ENCODE measurements around the gene ANOS1. TPM values are rescaled to one million over a fixed set of nuclear protein-coding genes. Genes with fewer than 3 reads are reported as not detected.
"Not testable (repeated sequence)": the region's sequence is repeated elsewhere in the genome, so short reads cannot be mapped to it uniquely, and the experiment has no call there.

The ANOS1 gene
- total RNA-seq, 1 donor from 2014 or later: 0.04 TPM

- no peak for ATAC-seq (ENCODE audit: low read depth)
- Mint-ChIP-seq H3K36me3 (ENCODE audit: low read depth) (no peaks in the 10 kb centered on the region), H3K9me3 (no peaks in the 10 kb centered on the region), H3K4me1 (no peaks in the 10 kb centered on the region), H3K27me3 (no peaks in the 10 kb centered on the region), H3K4me3 (no peak overlapping the region), H3K27ac (no peak overlapping the region)
- CTCF ChIA-PET: no interaction called here
- no peak for DNase-seq
- POLR2A ChIA-PET: no interaction called here
- no peak for TF ChIP-seq CTCF (IDR thresholded peaks at IDR 0.05)
- intact Hi-C loops (cut with micrococcal nuclease): no loop called here
These were observed 227.5 kb downstream of the ANOS1 start for GRCh38 chrX:8504451-8504850.

GRCh38 chrX:8502101-8502500 is 229.8 kb downstream of the ANOS1 start:
- intact Hi-C loops (cut with micrococcal nuclease); H3K27me3 Mint-ChIP-seq; POLR2A ChIA-PET: not testable (repeated sequence)

GRCh38 chrX:8500203-8500602 is 231.7 kb downstream of the ANOS1 start:
- DNase-seq: no peak
- no peak for TF ChIP-seq CTCF (IDR thresholded peaks at IDR 0.05)
- H3K4me3 Mint-ChIP-seq: no peak overlapping the region
- no peak for ATAC-seq (ENCODE audit: low read depth)
- intact Hi-C loops (cut with micrococcal nuclease): no loop called here
- CTCF ChIA-PET: no interaction called here
- POLR2A ChIA-PET: no interaction called here
- no peaks in the 10 kb centered on the region for H3K36me3 Mint-ChIP-seq (ENCODE audit: low read depth)
- no peaks in the 10 kb centered on the region for H3K9me3 Mint-ChIP-seq
- H3K4me1 Mint-ChIP-seq: no peaks in the 10 kb centered on the region
- no peak overlapping the region for H3K27ac Mint-ChIP-seq
- no peaks in the 10 kb centered on the region for H3K27me3 Mint-ChIP-seq

More at GRCh38 chrX:8502101-8502500, 229.8 kb downstream of the ANOS1 start:
- H3K27ac Mint-ChIP-seq; ATAC-seq (ENCODE audit: low read depth); CTCF ChIA-PET; H3K9me3 Mint-ChIP-seq; DNase-seq; H3K4me1 Mint-ChIP-seq; H3K4me3 Mint-ChIP-seq; H3K36me3 Mint-ChIP-seq (ENCODE audit: low read depth): not testable (repeated sequence)

- H3K9me3 Mint-ChIP-seq; H3K4me1 Mint-ChIP-seq; ATAC-seq (ENCODE audit: low read depth); POLR2A ChIA-PET; H3K27ac Mint-ChIP-seq; H3K27me3 Mint-ChIP-seq; H3K36me3 Mint-ChIP-seq (ENCODE audit: low read depth); DNase-seq; H3K4me3 Mint-ChIP-seq; CTCF ChIA-PET; intact Hi-C loops (cut with micrococcal nuclease): not testable (repeated sequence)
These were observed 236.9 kb downstream of the ANOS1 start for GRCh38 chrX:8495036-8495435.

DNA sequence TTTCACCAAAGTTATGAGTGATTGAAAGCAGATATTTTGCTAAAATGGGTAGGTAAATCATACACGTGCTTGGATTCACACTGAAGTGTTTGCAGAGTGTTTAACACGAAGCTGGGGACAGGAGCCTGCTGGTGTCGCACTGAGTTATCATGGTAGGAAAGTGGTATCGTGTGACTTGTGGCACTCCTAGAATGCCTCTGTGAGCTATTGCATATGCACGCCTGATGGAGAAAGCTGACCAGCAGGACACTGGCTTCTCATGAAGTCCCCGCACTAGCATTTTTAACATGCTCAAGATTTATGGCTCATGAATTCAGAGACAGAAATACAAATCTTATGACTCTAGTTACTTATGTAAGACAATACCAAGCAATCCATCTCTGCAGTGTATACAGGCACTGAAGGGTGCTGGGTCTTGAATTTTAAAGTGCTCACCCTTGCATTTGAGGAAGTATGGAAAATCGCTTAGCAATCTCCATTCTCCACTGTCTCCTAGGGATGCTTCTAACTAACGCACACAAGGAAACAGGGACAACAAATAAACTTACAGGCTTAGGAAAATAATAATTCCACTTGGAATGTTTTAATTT is 247.5 kb downstream of the ANOS1 start:
- CTCF ChIA-PET: no interaction called here
- ATAC-seq (ENCODE audit: low read depth): no peak
- Mint-ChIP-seq H3K4me1 (no peaks in the 10 kb centered on the region), H3K36me3 (ENCODE audit: low read depth) (no peaks in the 10 kb centered on the region), H3K4me3 (no peak overlapping the region), H3K27ac (no peak overlapping the region), H3K9me3 (peaks cover 3% of the 10 kb centered on the region), H3K27me3 (no peaks in the 10 kb centered on the region)
- POLR2A ChIA-PET: no interaction called here
- no peak for TF ChIP-seq CTCF (IDR thresholded peaks at IDR 0.05)
- intact Hi-C loops (cut with micrococcal nuclease): no loop called here
- no peak for DNase-seq

Other genes with a start within 250 kb of the ANOS1 start
- not detected in 2 replicates for gene FAM9A, start 69.2 kb upstream of the ANOS1 start, total RNA-seq

Data from activated B cell treated with CpG ODN at 0.5 μM for 24 hours (primary cell).